Caki2 (cell line): ENCODE data around the gene AFAP1L1. TPM values are rescaled to one million over a fixed set of nuclear protein-coding genes. Genes with fewer than 3 reads are reported as not detected.

ENCODE experiments used
- DNase-seq: peaks from one replicate; pipeline ENCODE4 v3.0.0-alpha.2; 2015; ENCODE audit warnings: low read depth
- in situ Hi-C: cut with HindIII; loops from 2 replicates; pipeline ENCODE4 v1.10.0; 2016; ENCODE audit warnings: low sequenced_read_pairs, low pct_unique_long_range_greater_than_20kb, mixed read lengths
- total RNA-seq: library from RNA; depleted of rRNA; stranded (reverse); fragments of >200 nt; shearing (Covaris generic); gene quantifications from 2 replicates; pipeline ENCODE4 v1.2.3, GENCODE V29; 2014; ENCODE audit warnings: low replicate concordance; rRNA removed

Gene AFAP1L1
- 1.3 and 3.6 TPM in 2 replicates for total RNA-seq

- DNase-seq = peak; percentile 50
- in situ Hi-C loops = no loop called here
Observed at GRCh38 chr5:149271716-149272563, at the start of gene AFAP1L1. Gene AFAP1L1, plus strand, starts transcription at chr5:149271859. Its CDS starts 110 bp downstream, at chr5:149271969.

GRCh38 chr5:149223081-149223848 lies 48.4 kb upstream of the AFAP1L1 start:
- in situ Hi-C loops = no loop called here
- no peak for DNase-seq

- no peak for DNase-seq
- in situ Hi-C loops = no loop called here
Observed at GRCh38 chr5:149224282-149224681, 47.4 kb upstream of the AFAP1L1 start.

- in situ Hi-C loops = no loop called here
- peak; percentile 41 for DNase-seq
Observed at GRCh38 chr5:149227168-149227826, 44.4 kb upstream of the AFAP1L1 start.

- peak; percentile 44 for DNase-seq
- in situ Hi-C loops = no loop called here
Observed at GRCh38 chr5:149228618-149229297, 42.9 kb upstream of the AFAP1L1 start.

GRCh38 chr5:149229298-149229937 lies 42.2 kb upstream of the AFAP1L1 start:
- DNase-seq = no peak
- in situ Hi-C loops = no loop called here

- DNase-seq = no peak
- in situ Hi-C loops = no loop called here
Observed at GRCh38 chr5:149235841-149236240, 35.8 kb upstream of the AFAP1L1 start.

GRCh38 chr5:149237662-149238061 lies 34.0 kb upstream of the AFAP1L1 start:
- DNase-seq = no peak
- in situ Hi-C loops = no loop called here

GRCh38 chr5:149238540-149238939 lies 33.1 kb upstream of the AFAP1L1 start:
- in situ Hi-C loops = no loop called here
- DNase-seq = no peak

- DNase-seq = no peak
- in situ Hi-C loops = no loop called here
Observed at GRCh38 chr5:149239917-149240316, 31.7 kb upstream of the AFAP1L1 start.

GRCh38 chr5:149240354-149240998 lies 31.2 kb upstream of the AFAP1L1 start:
- no peak for DNase-seq
- in situ Hi-C loops = no loop called here

- in situ Hi-C loops = no loop called here
- DNase-seq = no peak
Observed at GRCh38 chr5:149242339-149242738, 29.3 kb upstream of the AFAP1L1 start.

GRCh38 chr5:149246906-149247305 lies 24.8 kb upstream of the AFAP1L1 start:
- no peak for DNase-seq
- in situ Hi-C loops = no loop called here

GRCh38 chr5:149247726-149248125 lies 23.9 kb upstream of the AFAP1L1 start:
- in situ Hi-C loops = no loop called here

GRCh38 chr5:149251546-149251945 lies 20.1 kb upstream of the AFAP1L1 start:
- no peak for DNase-seq
- in situ Hi-C loops = no loop called here

More at GRCh38 chr5:149247726-149248125, 23.9 kb upstream of the AFAP1L1 start:
- no peak for DNase-seq

- no peak for DNase-seq
- in situ Hi-C loops = no loop called here
Observed at GRCh38 chr5:149254506-149254905, 17.2 kb upstream of the AFAP1L1 start.

GRCh38 chr5:149256451-149256850 lies 15.2 kb upstream of the AFAP1L1 start:
- no peak for DNase-seq
- in situ Hi-C loops = no loop called here
